GM12875 (cell line): Measurements from ENCODE around the gene AWAT1.
"Not testable (repeated sequence)": the region's sequence is repeated elsewhere in the genome, so short reads cannot be mapped to it uniquely, and the experiment has no call there.

Experiments
- H3K4me3 ChIP-seq: one replicate; pipeline ENCODE4 v1.5.1; 2011; ENCODE audit warnings: low read depth, low read length, control low read depth
- CTCF ChIP-seq: IDR thresholded peaks from 2 replicates; pipeline ENCODE4 v1.5.1; 2011; ENCODE audit warnings: low read depth, mild to moderate bottlenecking, control low read depth, inconsistent platforms, low read length, moderate library complexity, borderline replicate concordance; ENCODE audit not compliant: insufficient read depth

The AWAT1 gene

GRCh38 chrX:70226048-70226447 is 8.4 kb upstream of the AWAT1 start:
- no peak overlapping the region for H3K4me3 ChIP-seq
- TF ChIP-seq CTCF, result no peak

- TF ChIP-seq CTCF, result no peak
These were observed 7.8 kb upstream of the AWAT1 start for GRCh38 chrX:70226687-70227086.

GRCh38 chrX:70231666-70232065 is 2.8 kb upstream of the AWAT1 start:
- H3K4me3 ChIP-seq, result no peak overlapping the region
- no peak for TF ChIP-seq CTCF

More at GRCh38 chrX:70226687-70227086, 7.8 kb upstream of the AWAT1 start:
- H3K4me3 ChIP-seq, result no peak overlapping the region

- H3K4me3 ChIP-seq, result no peak overlapping the region
- no peak for TF ChIP-seq CTCF
These were observed 6.3 kb downstream of the AWAT1 start for GRCh38 chrX:70240751-70241150.

- TF ChIP-seq CTCF, result no peak
- H3K4me3 ChIP-seq, result no peak overlapping the region
These were observed 7.0 kb downstream of the AWAT1 start for GRCh38 chrX:70241501-70241900.

- not testable (repeated sequence) for H3K4me3 ChIP-seq
These were observed 9.1 kb downstream of the AWAT1 start for GRCh38 chrX:70243601-70244000.

- no peak for TF ChIP-seq CTCF
- no peak overlapping the region for H3K4me3 ChIP-seq
These were observed 10.4 kb downstream of the AWAT1 start for GRCh38 chrX:70244881-70245280.

- no peak for TF ChIP-seq CTCF
These were observed 12.8 kb downstream of the AWAT1 start for GRCh38 chrX:70247252-70247651.

More at GRCh38 chrX:70247252-70247651, 12.8 kb downstream of the AWAT1 start:
- no peak overlapping the region for H3K4me3 ChIP-seq
